IMR-90 (cell line): Measurements from ENCODE around the gene YJU2. TPM values are rescaled to one million over a fixed set of nuclear protein-coding genes. Genes with fewer than 3 reads are reported as not detected.

ENCODE experiments used
- ATAC-seq: fragments of 200-7000 bp; cut with Tn5 transposase; 2 replicates; pipeline ENCODE4 v1.9.1; 2020; ENCODE audit warnings: low read depth, mild to moderate bottlenecking, moderate library complexity
- BruUV-seq: library from RNA; stranded (reverse); fragments of 400-500 nt; replicated peaks from 2 replicates; lab custom pipeline; 2021; lab: Mats Ljungman, UMichigan
- CTCF ChIA-PET: fragments of 300-600 bp; formaldehyde crosslinking; extraction: SDS; loops from one replicate; lab custom pipeline; 2021; ENCODE audit warnings: antibody characterized with exemption; lab: Yijun Ruan, JAX
- POLR2A ChIA-PET: fragments of 300-600 bp; sonication (Branson Sonifier 250); formaldehyde crosslinking; loops from one replicate; lab custom pipeline; 2022; ENCODE audit warnings: antibody characterized with exemption; ENCODE audit not compliant: unreplicated experiment; lab: Charles Lee
- DNase-seq: peaks from one replicate; pipeline ENCODE4 v3.0.0; 2013
- H2AFZ ChIP-seq: replicated peaks from 2 replicates; pipeline ENCODE3; 2013; ENCODE audit warnings: low read length, mild to moderate bottlenecking; ENCODE audit not compliant: poor library complexity
- H2AK5ac ChIP-seq: 2 replicates; pipeline ENCODE4 v1.6.1; 2013; ENCODE audit warnings: low read depth, low read length, inconsistent platforms
- H2AK9ac ChIP-seq: replicated peaks from 2 replicates; pipeline ENCODE3; 2013; ENCODE audit warnings: mild to moderate bottlenecking, low read depth, low read length, moderate library complexity; ENCODE audit not compliant: poor library complexity
- H2BK120ac ChIP-seq: 2 replicates; pipeline ENCODE4 v1.6.1; 2013; ENCODE audit warnings: low read depth, low read length, inconsistent platforms
- H2BK15ac ChIP-seq: 3 replicates; pipeline ENCODE4 v1.6.1; 2013; ENCODE audit warnings: low read depth, low read length, inconsistent platforms
- H2BK20ac ChIP-seq: 2 replicates; pipeline ENCODE4 v1.6.1; 2013; ENCODE audit warnings: low read depth, mild to moderate bottlenecking, inconsistent platforms, low read length, moderate library complexity
- H2BK5ac ChIP-seq: 2 replicates; pipeline ENCODE4 v1.6.1; 2013; ENCODE audit warnings: mild to moderate bottlenecking, low read depth, low read length, inconsistent platforms; ENCODE audit not compliant: poor library complexity, severe bottlenecking
- H3K14ac ChIP-seq: replicated peaks from 2 replicates; pipeline ENCODE4 v1.6.1; 2013; ENCODE audit warnings: low read depth, low read length, inconsistent platforms
- H3K18ac ChIP-seq: 2 replicates; pipeline ENCODE4 v1.6.1; 2013; ENCODE audit warnings: low read depth, low read length, control low read depth
- H3K23ac ChIP-seq: 2 replicates; pipeline ENCODE4 v1.6.1; 2013; ENCODE audit warnings: low read depth, low read length, inconsistent platforms
- H3K27ac ChIP-seq: 2 replicates; pipeline ENCODE4 v1.5.1; 2013; ENCODE audit warnings: mild to moderate bottlenecking, control low read depth, low read length; ENCODE audit not compliant: insufficient read depth
- H3K27me3 ChIP-seq: 2 replicates; pipeline ENCODE4 v1.6.1; 2013; ENCODE audit warnings: low read length; ENCODE audit not compliant: control insufficient read depth, insufficient read depth
- H3K36me3 ChIP-seq: 2 replicates; pipeline ENCODE4 v1.6.1; 2013; ENCODE audit warnings: low read length, mixed read lengths; ENCODE audit not compliant: control insufficient read depth, insufficient read depth
- H3K4ac ChIP-seq: 2 replicates; pipeline ENCODE4 v1.6.1; 2013; ENCODE audit warnings: low read depth, low read length, inconsistent platforms
- H3K4me1 ChIP-seq: 2 replicates; pipeline ENCODE4 v1.6.1; 2013; ENCODE audit warnings: low read length, mixed read lengths; ENCODE audit not compliant: control insufficient read depth, insufficient read depth
- H3K4me2 ChIP-seq: 2 replicates; pipeline ENCODE4 v1.6.1; 2013; ENCODE audit warnings: low read depth, mild to moderate bottlenecking, control low read depth, low read length, moderate library complexity
- H3K4me3 ChIP-seq: 2 replicates; pipeline ENCODE4 v1.5.1; 2013; ENCODE audit warnings: low read depth, mild to moderate bottlenecking, control low read depth, low read length, moderate library complexity; ENCODE audit not compliant: insufficient read depth
- H3K56ac ChIP-seq: 2 replicates; pipeline ENCODE4 v1.6.1; 2013; ENCODE audit warnings: low read length, inconsistent platforms; ENCODE audit not compliant: insufficient read depth; ENCODE audit errors: extremely low read depth
- H3K79me1 ChIP-seq, 2 experiments: 2 replicates each; pipeline ENCODE4 v1.6.1; 2013; ENCODE audit warnings: low read length in 2 of 2, inconsistent platforms in 1 of 2, low read depth in 1 of 2
- H3K9ac ChIP-seq: 2 replicates; pipeline ENCODE4 v1.6.1; 2013; ENCODE audit warnings: low read depth, low read length, control low read depth
- H3K9me1 ChIP-seq: 2 replicates; pipeline ENCODE4 v1.6.1; 2013; ENCODE audit warnings: low read length, inconsistent platforms; ENCODE audit not compliant: insufficient read depth
- H3K9me3 ChIP-seq: 2 replicates; pipeline ENCODE4 v1.6.1; 2013; ENCODE audit warnings: low read length; ENCODE audit not compliant: control insufficient read depth, insufficient read depth
- H4K20me1 ChIP-seq: 2 replicates; pipeline ENCODE4 v1.6.1; 2013; ENCODE audit warnings: low read length, inconsistent platforms; ENCODE audit not compliant: insufficient read depth
- H4K5ac ChIP-seq: 2 replicates; pipeline ENCODE4 v1.6.1; 2013; ENCODE audit warnings: mild to moderate bottlenecking, low read depth, low read length, control low read depth
- H4K8ac ChIP-seq, 2 experiments: 2 replicates each; pipeline ENCODE4 v1.6.1; 2013; ENCODE audit warnings: low read depth in 2 of 2, low read length in 2 of 2, control low read depth in 1 of 2, inconsistent platforms in 1 of 2
- H4K91ac ChIP-seq: 2 replicates; pipeline ENCODE4 v1.6.1; 2013; ENCODE audit warnings: low read depth, low read length, inconsistent platforms; ENCODE audit not compliant: insufficient read depth
- CTCF ChIP-seq: conservative IDR thresholded peaks from 2 replicates; pipeline ENCODE4 v1.5.1; 2012; ENCODE audit warnings: mild to moderate bottlenecking, low read depth, low read length, improper control_type of control experiment
- WGBS, 2 experiments: methylation state at CpG; one replicate each; pipeline versions ENCODE4 v1.1.5 to v1.1.7; 2013; ENCODE audit warnings: missing lambda C conversion rate in 2 of 2; ENCODE audit not compliant: insufficient read length in 1 of 2; ENCODE audit errors: extremely low coverage in 2 of 2; 5-methylcytosine and 5-hydroxymethylcytosine counted together
- dilution Hi-C: fragments of 300-500 bp; cut with HindIII; formaldehyde crosslinking; loops from one replicate; pipeline ENCODE4 v1.14.3; 2018; ENCODE audit warnings: low sequenced_read_pairs; ENCODE audit not compliant: unreplicated experiment
- in situ Hi-C: fragments of 300-500 bp; cut with MboI; formaldehyde crosslinking; loops from 3 replicates; pipeline ENCODE4 v1.14.3; 2019; ENCODE audit warnings: low sequenced_read_pairs, inconsistent platforms, mixed read lengths
- intact Hi-C: fragments of 100-400 bp; cut with micrococcal nuclease; formaldehyde crosslinking; loops from 2 replicates; pipeline ENCODE4 v1.10.0; 2022
- polyA plus RNA-seq, 3 experiments: library from polyadenylated mRNA; depleted of rRNA; stranded (reverse); fragments of >200 nt; gene quantifications; 2 replicates each; pipeline ENCODE4 v1.2.3, GENCODE V29; 2012; ENCODE audit warnings: low replicate concordance in 1 of 3
- total RNA-seq: library from RNA; depleted of rRNA; stranded (reverse); fragments of >200 nt; gene quantifications from 2 replicates; pipeline ENCODE4 v1.2.3, GENCODE V29; 2012

Gene YJU2
- total and polyA plus RNA-seq, 2 of the 4 experiments (the other 2 are of a cell fraction), result 15.6 to 18.9 TPM

DNA sequence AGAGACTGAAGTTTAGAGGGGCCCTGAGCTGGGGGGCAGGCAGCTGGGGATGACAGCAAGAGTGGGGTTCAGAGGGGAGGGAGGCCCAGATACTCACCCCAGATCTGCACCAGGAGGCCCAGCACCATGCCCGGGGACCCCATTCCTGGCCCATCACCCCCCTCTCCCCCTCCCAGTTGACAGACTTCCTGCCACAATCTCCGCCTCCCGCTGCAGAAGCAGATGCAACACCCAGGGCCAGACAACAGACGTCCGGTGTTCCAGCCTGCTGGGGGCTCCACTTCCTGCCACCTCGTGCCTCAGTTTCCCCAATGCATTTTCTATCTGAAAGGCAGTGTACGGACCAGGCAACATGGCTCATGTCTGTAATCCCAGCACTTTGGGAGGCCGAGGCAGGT, 55.4 kb downstream of the YJU2 start, which contains the start of gene TMIGD2:
Gene TMIGD2, minus strand, starts transcription at position 147 of the 398 bp plus-strand sequence. Its CDS starts 4 bp downstream, at position 143.
- no peak within 1 kb of the TSS for H2AK9ac ChIP-seq
- H3K56ac ChIP-seq, result no peak within 1 kb of the TSS
- no peak within 1 kb of the TSS for H2AK5ac ChIP-seq
- no peaks in the 10 kb centered on the region for H4K20me1 ChIP-seq
- intact Hi-C loops (no loop called here), in situ Hi-C loops (no loop called here), dilution Hi-C loops (no loop called here)
- WGBS, 2 experiments, result no CpG with 5 or more reads among the region's 8 CpGs
- H4K5ac ChIP-seq, result no peak within 1 kb of the TSS
- ChIA-PET CTCF (no interaction called here), POLR2A (no interaction called here)
- no peaks in the 10 kb centered on the region for H3K27me3 ChIP-seq
- H2BK5ac ChIP-seq, result no peak within 1 kb of the TSS
- H3K4me2 ChIP-seq, result no peak within 1 kb of the TSS
- H2AFZ ChIP-seq, result peak within 1 kb of the TSS; percentile 41
- no peak within 1 kb of the TSS for H3K14ac ChIP-seq
- no peak within 1 kb of the TSS for H3K4me3 ChIP-seq
- no peak within 1 kb of the TSS for H4K91ac ChIP-seq
- no peak within 1 kb of the TSS for H3K27ac ChIP-seq
- H2BK120ac ChIP-seq, result no peak within 1 kb of the TSS
- no peak within 1 kb of the TSS for H3K18ac ChIP-seq
- H3K9me1 ChIP-seq, result peaks cover 6% of the 10 kb centered on the region; the same call in 1 of the 2 replicates
- no peak within 1 kb of the TSS for H4K8ac ChIP-seq
- no peaks in the 10 kb centered on the region for H3K4me1 ChIP-seq
- H3K9me3 ChIP-seq, result no peaks in the 10 kb centered on the region
- H3K36me3 ChIP-seq, result no peaks in the 10 kb centered on the region
- no peak within 1 kb of the TSS for H2BK15ac ChIP-seq
- H3K23ac ChIP-seq, result no peak within 1 kb of the TSS
- no peak within 1 kb of the TSS for H3K4ac ChIP-seq
- BruUV-seq, result no TSS peak
- no peak for TF ChIP-seq CTCF
- ATAC-seq, result no peak
- no peak within 1 kb of the TSS for H2BK20ac ChIP-seq
- H3K79me1 ChIP-seq, result peaks cover 0 to 3% of the 10 kb centered on the region in 2 experiments; a peak in 1 of 4 replicates
- DNase-seq, result no peak
- no peak within 1 kb of the TSS for H3K9ac ChIP-seq
